HEK293 (cell line): ENCODE data around the gene MON2.

Experiments
- CTCF ChIA-PET: fragments of 350-600 bp; formaldehyde crosslinking; extraction: SDS; loops from one replicate; lab custom pipeline; 2021; ENCODE audit warnings: antibody characterized with exemption; lab: Yijun Ruan, JAX
- POLR2A ChIA-PET: fragments of 300-600 bp; formaldehyde crosslinking; extraction: SDS; loops from one replicate; lab custom pipeline; 2020; ENCODE audit warnings: antibody characterized with exemption, inconsistent platforms; lab: Yijun Ruan, JAX
- H3K27ac ChIP-seq: fragments of 200-500 bp; sonication (Bioruptor generic); 2 replicates; pipeline ENCODE4 v1.5.1; 2014; ENCODE audit warnings: low read depth, low read length, control low read depth, inconsistent platforms; ENCODE audit errors: extremely low read depth
- H3K36me3 ChIP-seq, 2 experiments: fragments of 200-500 bp in 1 of 2; sonication (Bioruptor generic) in 1 of 2; 1 replicate in 1 of 2; 2 replicates in 1 of 2; pipeline ENCODE4 v1.5.1; 2014 to 2017; ENCODE audit warnings: inconsistent platforms in 2 of 2, low read length in 2 of 2; ENCODE audit not compliant: control insufficient read depth in 2 of 2, insufficient read depth in 1 of 2
- H3K4me1 ChIP-seq: fragments of 200-500 bp; sonication (Bioruptor generic); 2 replicates; pipeline ENCODE4 v1.5.1; 2014; ENCODE audit warnings: mild to moderate bottlenecking, low read length, inconsistent platforms; ENCODE audit not compliant: control insufficient read depth, insufficient read depth
- H3K4me3 ChIP-seq: 2 replicates; pipeline ENCODE4 v1.5.1; 2011; ENCODE audit warnings: low read depth, mild to moderate bottlenecking, control low read depth, low read length, moderate library complexity
- H3K9me3 ChIP-seq: fragments of 200-500 bp; sonication (Bioruptor generic); 2 replicates; pipeline ENCODE4 v1.5.1; 2014; ENCODE audit warnings: low read depth, low read length, inconsistent platforms; ENCODE audit not compliant: control insufficient read depth, insufficient read depth
- ATF2 ChIP-seq: fragments of 450-650 bp; formaldehyde crosslinking; IDR thresholded peaks from 2 replicates; pipeline ENCODE4 v1.5.1; 2016; ENCODE audit warnings: missing biosample characterization, missing genetic modification characterization, low read depth
- HOXA7 ChIP-seq: sonication (generic); formaldehyde crosslinking; IDR thresholded peaks from 2 replicates; pipeline ENCODE4 v1.8.1; 2022; ENCODE audit warnings: missing genetic modification reagents, borderline replicate concordance
- KLF1 ChIP-seq: fragments of 450-650 bp; formaldehyde crosslinking; IDR thresholded peaks from 2 replicates; pipeline ENCODE4 v1.5.1; 2016; ENCODE audit warnings: missing biosample characterization, missing genetic modification characterization
- SP7 ChIP-seq: fragments of 450-650 bp; formaldehyde crosslinking; IDR thresholded peaks from 2 replicates; pipeline ENCODE4 v1.5.1; 2016; ENCODE audit warnings: missing biosample characterization, missing genetic modification characterization
- YY1 ChIP-seq: fragments of 450-650 bp; formaldehyde crosslinking; IDR thresholded peaks from 2 replicates; pipeline ENCODE4 v1.5.1; 2018; ENCODE audit warnings: missing biosample characterization, missing genetic modification characterization
- ZBTB6 ChIP-seq: fragments of 450-650 bp; formaldehyde crosslinking; IDR thresholded peaks from 2 replicates; pipeline ENCODE4 v1.5.1; 2017; ENCODE audit warnings: missing biosample characterization, missing genetic modification characterization
- ZFP37 ChIP-seq: fragments of 450-650 bp; formaldehyde crosslinking; IDR thresholded peaks from 2 replicates; pipeline ENCODE4 v1.5.1; 2016; ENCODE audit warnings: missing biosample characterization, missing genetic modification characterization
- ZNF175 ChIP-seq: fragments of 450-650 bp; formaldehyde crosslinking; IDR thresholded peaks from 2 replicates; pipeline ENCODE4 v1.5.1; 2016; ENCODE audit warnings: missing biosample characterization, missing genetic modification characterization
- ZNF24 ChIP-seq: fragments of 450-650 bp; formaldehyde crosslinking; IDR thresholded peaks from 2 replicates; pipeline ENCODE4 v1.5.1; 2016; ENCODE audit warnings: missing biosample characterization, missing genetic modification characterization
- ZNF280C ChIP-seq: fragments of 450-650 bp; formaldehyde crosslinking; IDR thresholded peaks from 2 replicates; pipeline ENCODE4 v1.5.1; 2016; ENCODE audit warnings: missing biosample characterization, missing genetic modification characterization
- ZNF341 ChIP-seq: fragments of 450-650 bp; formaldehyde crosslinking; IDR thresholded peaks from 2 replicates; pipeline ENCODE4; 2016; ENCODE audit warnings: low read depth, missing biosample characterization, missing genetic modification characterization
- ZNF433 ChIP-seq: fragments of 450-650 bp; formaldehyde crosslinking; IDR thresholded peaks from 2 replicates; pipeline ENCODE4 v1.5.1; 2016; ENCODE audit warnings: missing biosample characterization, missing genetic modification characterization, low read depth
- ZNF473 ChIP-seq: fragments of 450-650 bp; formaldehyde crosslinking; IDR thresholded peaks from 2 replicates; pipeline ENCODE4 v1.5.1; 2017; ENCODE audit warnings: missing biosample characterization, missing genetic modification characterization
- ZNF529 ChIP-seq: fragments of 450-650 bp; formaldehyde crosslinking; IDR thresholded peaks from 2 replicates; pipeline ENCODE4 v1.5.1; 2017; ENCODE audit warnings: missing genetic modification characterization, missing biosample characterization; ENCODE audit not compliant: insufficient replicate concordance
- ZNF548 ChIP-seq: fragments of 450-650 bp; formaldehyde crosslinking; IDR thresholded peaks from 2 replicates; pipeline ENCODE4 v1.5.1; 2016; ENCODE audit warnings: missing biosample characterization, missing genetic modification characterization
- ZNF549 ChIP-seq: fragments of 450-650 bp; IDR thresholded peaks from 2 replicates; pipeline ENCODE4 v1.5.1; 2018; ENCODE audit warnings: missing biosample characterization, missing genetic modification characterization, mild to moderate bottlenecking, inconsistent platforms, moderate library complexity
- ZNF571 ChIP-seq: fragments of 450-650 bp; formaldehyde crosslinking; IDR thresholded peaks from 2 replicates; pipeline ENCODE4 v1.5.0; 2017; ENCODE audit warnings: missing biosample characterization, missing genetic modification characterization
- ZNF629 ChIP-seq: fragments of 450-650 bp; formaldehyde crosslinking; IDR thresholded peaks from 2 replicates; pipeline ENCODE4 v1.5.1; 2017; ENCODE audit warnings: missing biosample characterization, missing genetic modification characterization
- ZNF639 ChIP-seq: fragments of 450-650 bp; formaldehyde crosslinking; IDR thresholded peaks from 2 replicates; pipeline ENCODE4 v1.5.1; 2016; ENCODE audit warnings: missing biosample characterization, missing genetic modification characterization
- ZNF843 ChIP-seq: fragments of 450-650 bp; formaldehyde crosslinking; IDR thresholded peaks from 2 replicates; pipeline ENCODE4 v1.5.1; 2016; ENCODE audit warnings: missing biosample characterization, missing genetic modification characterization

The MON2 gene

GRCh38 chr12:62604373-62604772 is 137.7 kb downstream of the MON2 start (continued):
- TF ChIP-seq ZNF629 (tag by site-specific recombination) (no peak), ZNF549 (tag by site-specific recombination) (no peak), ZNF843 (tag by site-specific recombination) (no peak)

GRCh38 chr12:62604871-62605270 is 138.2 kb downstream of the MON2 start:
- no peaks in the 10 kb centered on the region for H3K9me3 ChIP-seq
- H3K4me3 ChIP-seq, result peak overlapping the region; percentile 84; the same call in 1 of the 2 replicates
- TF ChIP-seq ZNF175 (tag by site-specific recombination) (no peak), ZNF341 (tag by site-specific recombination) (peak; percentile 38; the same call in 1 of the 2 replicates)
- CTCF ChIA-PET, result interaction anchor here (0.6 to 1.3 kb wide), 5 partner anchors 23 to 804 kb away, joined by 3 to 5 read pairs (median 4); no protein-coding TSS in a partner anchor
- peaks cover 3% of the 10 kb centered on the region; the same call in 1 of the 2 replicates for H3K4me1 ChIP-seq
- POLR2A ChIA-PET, result no interaction called here
- H3K36me3 ChIP-seq, result no peaks in the 10 kb centered on the region
- no peak overlapping the region for H3K27ac ChIP-seq

GRCh38 chr12:62605981-62606380 is 139.4 kb downstream of the MON2 start:
- no peak overlapping the region for H3K4me3 ChIP-seq
- H3K36me3 ChIP-seq, result no peaks in the 10 kb centered on the region
- peaks cover 3% of the 10 kb centered on the region; the same call in 1 of the 2 replicates for H3K4me1 ChIP-seq
- TF ChIP-seq KLF1 (tag by site-specific recombination) (no peak), ZNF639 (tag by site-specific recombination) (no peak), ZNF571 (tag by site-specific recombination) (no peak), SP7 (tag by site-specific recombination) (no peak), ZNF280C (tag by site-specific recombination) (no peak), ZNF473 (tag by site-specific recombination) (no peak), ATF2 (tag by site-specific recombination) (no peak), ZNF529 (no peak), ZFP37 (tag by site-specific recombination) (no peak), HOXA7 (no peak), ZBTB6 (tag by site-specific recombination) (no peak), ZNF24 (no peak), YY1 (tag by site-specific recombination) (no peak), ZNF548 (tag by site-specific recombination) (no peak), ZNF433 (no peak)
- H3K27ac ChIP-seq, result no peak overlapping the region
- H3K9me3 ChIP-seq, result no peaks in the 10 kb centered on the region
- CTCF ChIA-PET, result interaction anchor here (0.7 to 1.3 kb wide), 5 partner anchors 9 to 546 kb away, joined by 3 to 7 read pairs (median 4); no protein-coding TSS in a partner anchor
- POLR2A ChIA-PET, result interaction anchor here (0.5 to 0.6 kb wide), 2 partner anchors 17 to 127 kb away, joined by 3 to 4 read pairs; no protein-coding TSS in a partner anchor
